Measurements from ENCODE around the gene MUC6. TPM values are rescaled to one million over a fixed set of nuclear protein-coding genes. Genes with fewer than 3 reads are reported as not detected.

Gene MUC6
- total and polyA plus RNA-seq, 2 of the 8 experiments (the other 6 are each of a cell fraction or from before 2014, with no cell fraction given): not detected

DNA sequence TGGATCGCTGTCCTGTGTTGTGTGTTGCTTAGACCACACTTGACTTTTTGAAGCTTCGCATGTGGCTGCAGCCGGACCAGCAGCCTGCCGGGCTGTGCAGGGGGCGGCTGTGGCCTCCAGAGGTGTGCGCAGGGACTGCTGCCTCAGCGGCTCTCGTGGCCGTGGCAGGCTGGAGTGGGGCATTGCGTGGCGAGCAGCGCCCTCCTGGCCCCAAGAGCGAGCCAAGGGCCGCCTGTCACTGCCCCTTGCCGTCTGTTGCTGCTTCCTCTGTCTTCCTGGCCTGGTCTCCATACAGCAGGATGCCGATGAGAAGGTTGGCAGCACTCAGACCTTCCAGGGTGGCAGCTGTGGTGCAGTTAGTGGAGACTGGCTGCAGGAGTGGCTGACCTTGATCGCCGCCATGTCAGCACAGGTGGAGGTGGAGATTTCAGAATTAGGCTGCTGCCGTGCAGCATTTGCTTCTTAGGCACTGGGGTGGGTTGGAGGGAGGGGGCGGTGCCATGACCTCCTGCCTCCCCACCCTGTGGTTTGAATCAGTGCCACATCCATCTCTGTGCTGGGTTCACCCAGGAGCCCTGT is 34.0 kb downstream of the MUC6 start:
- peaks cover 7 to 24% (median 17%) of the 10 kb centered on the region in 4 experiments; a peak in 7 of 8 replicates for H3K36me3 ChIP-seq (ENCODE audit: control insufficient read depth in 2 of 4, insufficient read depth in 4 of 4, low read length in 3 of 4)
- TF ChIP-seq BCL11A (IDR thresholded peaks at IDR 0.05; ENCODE audit: low read depth in 2 of 2, low read length in 2 of 2) (no peak), EP300 (IDR thresholded peaks at IDR 0.05; ENCODE audit: borderline replicate concordance in 1 of 2, low read depth in 2 of 2, low read length in 2 of 2) (no peak), SRF (IDR thresholded peaks at IDR 0.05; ENCODE audit: low read depth, low read length) (no peak), KDM1A (IDR thresholded peaks at IDR 0.05; ENCODE audit: borderline replicate concordance, low read length) (no peak), BACH1 (IDR thresholded peaks at IDR 0.05; ENCODE audit: low read length) (no peak), CTBP2 (IDR thresholded peaks at IDR 0.05; ENCODE audit: borderline replicate concordance, insufficient read depth, insufficient read length, low read length) (no peak), KDM5A (IDR thresholded peaks at IDR 0.05; ENCODE audit: low read length) (no peak), GABPA (IDR thresholded peaks at IDR 0.05; ENCODE audit: borderline replicate concordance, insufficient read depth, low read length) (no peak), ZNF274 (IDR thresholded peaks at IDR 0.05; ENCODE audit: borderline replicate concordance, extremely low read depth, low read length) (no peak), SUZ12 (IDR thresholded peaks at IDR 0.05; ENCODE audit: low read length) (no peak), FOSL1 (IDR thresholded peaks at IDR 0.05; ENCODE audit: insufficient read depth, low read depth, low read length) (no peak), CHD2 (IDR thresholded peaks at IDR 0.05; ENCODE audit: low read length) (no peak), PHF8 (conservative IDR thresholded peaks at IDR 0.05; ENCODE audit: low read depth, low read length) (no peak), CREB1 (IDR thresholded peaks at IDR 0.05) (no peak)

More for the DNA sequence above, 34.0 kb downstream of the MUC6 start:
- Histone ChIP-seq H3K9ac (replicated peaks in 1 of 4; ENCODE audit: extremely low read depth in 1 of 4, low read depth in 3 of 4, low read length in 3 of 4) (no peak overlapping the region), H3K79me1 (ENCODE audit: low read depth, low read length) (no peaks in the 10 kb centered on the region; the same call in 1 of the 2 replicates), H3K4me3 (ENCODE audit: extremely low read depth in 1 of 4, insufficient read depth in 2 of 4, low read depth in 3 of 4, low read length in 4 of 4) (no peak overlapping the region), H4K91ac (replicated peaks; ENCODE audit: insufficient read length, low read length) (no peak overlapping the region), H4K5ac (ENCODE audit: insufficient read length, low read depth, low read length) (no peak overlapping the region), H2BK5ac (ENCODE audit: low read depth, low read length) (0 out of 2 replicates have a peak overlapping the region, but pooled peaks have one; percentile 44), H3K14ac (ENCODE audit: insufficient read length) (no peak overlapping the region), H2AK5ac (ENCODE audit: low read depth, low read length) (no peak overlapping the region), H4K20me1 (replicated peaks in 1 of 2; ENCODE audit: control insufficient read depth in 1 of 2, insufficient read depth in 2 of 2, low read length in 2 of 2) (peaks cover 0 to 10% of the 10 kb centered on the region in 2 experiments), H3K27ac (ENCODE audit: low read depth, low read length) (no peak overlapping the region), H3K56ac (replicated peaks; ENCODE audit: insufficient read length, low read depth, low read length) (no peak overlapping the region), H2BK12ac (ENCODE audit: low read depth, low read length) (no peak overlapping the region), H3K23me2 (ENCODE audit: low read depth, low read length) (no peaks in the 10 kb centered on the region), H3K79me2 (ENCODE audit: control insufficient read depth in 1 of 2, insufficient read depth in 2 of 2, low read length in 2 of 2) (no peaks in the 10 kb centered on the region; a peak in 1 of 4 replicates), H3K4ac (replicated peaks; ENCODE audit: insufficient read length, low read depth, low read length) (no peak overlapping the region), H2BK20ac (ENCODE audit: low read length) (no peak overlapping the region), H3K23ac (ENCODE audit: insufficient read length) (no peak overlapping the region), H4K8ac (ENCODE audit: extremely low read depth, insufficient read depth, low read length) (no peak overlapping the region), H3K4me1 (replicated peaks in 1 of 4; ENCODE audit: control insufficient read depth in 3 of 4, insufficient read depth in 4 of 4, low read length in 3 of 4) (no peaks in the 10 kb centered on the region), H3K9me3 (ENCODE audit: insufficient read depth in 2 of 2, low read depth in 1 of 2, low read length in 1 of 2) (no peaks in the 10 kb centered on the region), H3K18ac (ENCODE audit: extremely low read depth, low read length) (no peak overlapping the region), H2BK120ac (replicated peaks; ENCODE audit: low read depth, low read length) (no peak overlapping the region), H2AFZ (ENCODE audit: low read length) (no peak overlapping the region), H3K27me3 (replicated peaks in 1 of 4; ENCODE audit: control insufficient read depth in 3 of 4, extremely low read depth in 1 of 4, insufficient read depth in 3 of 4, low read length in 3 of 4) (no peaks in the 10 kb centered on the region), H3K4me2 (ENCODE audit: insufficient read depth in 1 of 2, low read depth in 2 of 2, low read length in 2 of 2) (no peak overlapping the region), H2BK15ac (ENCODE audit: low read length) (no peak overlapping the region)
- ChIA-PET CTCF (ENCODE audit: partially characterized antibody) (interaction anchor here (0.7 to 1.6 kb wide), 3 partner anchors 9 to 82 kb away, joined by 3 read pairs; no protein-coding TSS in a partner anchor), POLR2A (ENCODE audit: partially characterized antibody) (no interaction called here)
- 93% methylated on average over 19 of the region's 20 CpGs; no CpG with 5 or more reads in 1 of the 2 experiments for WGBS, 2 experiments (ENCODE audit: extremely low coverage in 1 of 2, insufficient coverage in 1 of 2, insufficient read length in 1 of 2, insufficient replicate concordance in 2 of 2, low coverage in 1 of 2, low lambda C conversion rate in 2 of 2, missing lambda C conversion rate in 1 of 2)
- FAIRE-seq: no peak
- no peak for DNase-seq (ENCODE audit: low read depth in 1 of 2, low spot score in 2 of 2)

All from H1 (cell line).